Right atrium auricular region (tissue), 2 donors: ENCODE data around the gene TAS2R9. TPM values are rescaled to one million over a fixed set of nuclear protein-coding genes. Genes with fewer than 3 reads are reported as not detected.

Experiments used
- DNase-seq: peaks from one replicate; pipeline ENCODE4 v3.0.0-alpha.2; 2019; ENCODE audit warnings: low spot score
- H3K27ac ChIP-seq, 2 donors: fragments of 200-600 bp; sonication (generic); 1 replicate in 1 of 2; 2 replicates in 1 of 2; pipeline ENCODE4 v1.5.1; 2016 to 2019
- H3K27me3 ChIP-seq, 2 donors: fragments of 200-600 bp; sonication (generic); one replicate each; pipeline versions ENCODE4 v1.5.1 to v1.6.0; 2017 to 2019
- H3K36me3 ChIP-seq: fragments of 200-600 bp; sonication (generic); one replicate; pipeline ENCODE4 v1.5.1; 2016
- H3K4me1 ChIP-seq, 2 donors: fragments of 200-600 bp; sonication (generic); one replicate each; pipeline versions ENCODE4 v1.5.1 to v1.6.0; 2017 to 2019
- H3K4me3 ChIP-seq, 2 donors: fragments of 200-600 bp; sonication (generic); 1 replicate in 1 of 2; 2 replicates in 1 of 2; pipeline ENCODE4 v1.5.1; 2017 to 2019; ENCODE audit warnings: mild to moderate bottlenecking in 1 of 2, moderate library complexity in 1 of 2
- H3K9me3 ChIP-seq, 2 donors: fragments of 200-600 bp; sonication (generic); one replicate each; pipeline ENCODE4 v1.5.1; 2019
- CTCF ChIP-seq, 2 donors: fragments of 200-600 bp; sonication (generic); IDR thresholded peaks; one replicate each; pipeline ENCODE4 v1.5.1; 2019; ENCODE audit warnings: antibody characterized with exemption in 2 of 2
- total RNA-seq, 2 donors: library from RNA; depleted of rRNA; stranded (reverse); fragments of >200 nt; gene quantifications; one replicate each; pipeline ENCODE4 v1.1.0, GENCODE V29; 2016

TAS2R9 gene
- total RNA-seq, 2 donors from 2014 or later, result not detected

- H3K36me3 ChIP-seq, result peaks cover 4% of the 10 kb centered on the region
- H3K27me3 ChIP-seq, result no peaks in the 10 kb centered on the region
- no peak overlapping the region for H3K27ac ChIP-seq
- H3K9me3 ChIP-seq, result no peaks in the 10 kb centered on the region
- H3K4me3 ChIP-seq, result no peak overlapping the region
- DNase-seq, result no peak
- H3K4me1 ChIP-seq, result no peaks in the 10 kb centered on the region
- no peak for TF ChIP-seq CTCF (IDR thresholded peaks at IDR 0.05)
Observed at GRCh38 chr12:10842862-10843261, 32.9 kb upstream of the TAS2R9 start.

- no peak for TF ChIP-seq CTCF (IDR thresholded peaks at IDR 0.05)
- no peak for DNase-seq
- Histone ChIP-seq H3K36me3 (peaks cover 4% of the 10 kb centered on the region), H3K27ac (no peak overlapping the region), H3K4me3 (no peak overlapping the region), H3K4me1 (no peaks in the 10 kb centered on the region), H3K27me3 (no peaks in the 10 kb centered on the region), H3K9me3 (no peaks in the 10 kb centered on the region)
Observed at GRCh38 chr12:10838461-10838860, 28.5 kb upstream of the TAS2R9 start.

DNA sequence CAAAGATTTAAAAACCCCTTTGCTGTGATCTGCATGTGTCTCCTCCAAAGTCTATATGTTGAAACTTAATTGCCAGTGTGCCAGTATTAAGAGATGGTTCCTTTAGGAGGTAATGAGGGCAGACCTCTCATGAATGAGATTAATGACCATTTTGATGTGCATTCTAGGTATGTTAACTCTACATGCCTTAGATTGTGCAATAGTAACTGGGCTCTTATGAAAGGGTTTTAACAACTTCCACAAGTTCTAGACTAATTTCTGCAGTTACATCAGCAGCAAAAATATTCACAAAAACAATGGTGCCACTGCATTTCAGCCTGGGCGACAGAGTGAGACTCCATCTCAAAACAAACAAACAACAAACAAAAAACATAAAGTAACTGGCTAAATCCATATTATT is 20.0 kb upstream of the TAS2R9 start:
- TF ChIP-seq CTCF (IDR thresholded peaks at IDR 0.05), result no peak
- Histone ChIP-seq H3K4me3 (no peak overlapping the region), H3K36me3 (no peaks in the 10 kb centered on the region), H3K9me3 (no peaks in the 10 kb centered on the region), H3K27me3 (no peaks in the 10 kb centered on the region), H3K27ac (no peak overlapping the region), H3K4me1 (no peaks in the 10 kb centered on the region)
- DNase-seq, result no peak

- TF ChIP-seq CTCF (IDR thresholded peaks at IDR 0.05), result no peak
- Histone ChIP-seq H3K4me3 (no peak within 1 kb of the TSS), H3K4me1 (no peaks in the 10 kb centered on the region), H3K27ac (no peak within 1 kb of the TSS), H3K36me3 (no peaks in the 10 kb centered on the region), H3K9me3 (no peaks in the 10 kb centered on the region), H3K27me3 (no peaks in the 10 kb centered on the region)
- DNase-seq, result no peak
Observed at GRCh38 chr12:10826258-10826657, 16.3 kb upstream of the TAS2R9 start, which contains the start of gene TAS2R10. TSS of gene TAS2R10 (minus strand) at chr12:10826358. CDS start at chr12:10826269, 89 bp downstream.

DNA sequence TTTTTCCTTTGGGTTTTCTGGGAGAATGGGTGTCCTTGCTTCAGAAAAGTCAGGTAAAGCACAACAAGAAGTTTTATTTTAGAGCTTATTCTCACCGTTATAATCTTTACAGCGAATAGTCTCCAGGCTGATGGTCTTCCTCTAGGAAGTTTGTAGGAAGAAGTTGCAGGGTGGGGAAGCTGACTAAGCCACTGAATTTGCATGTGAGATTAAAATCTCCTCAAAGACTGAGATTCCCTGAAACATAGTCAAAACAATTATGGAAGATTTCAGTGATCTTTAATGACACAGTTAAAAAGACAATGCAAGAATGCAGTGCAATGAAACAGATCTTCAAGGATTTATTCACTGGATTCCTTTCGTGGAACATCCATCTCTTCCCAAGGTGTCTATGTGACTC is 15.0 kb upstream of the TAS2R9 start:
- Histone ChIP-seq H3K9me3 (no peaks in the 10 kb centered on the region), H3K4me1 (no peaks in the 10 kb centered on the region), H3K27me3 (no peaks in the 10 kb centered on the region), H3K27ac (no peak overlapping the region), H3K4me3 (no peak overlapping the region), H3K36me3 (no peaks in the 10 kb centered on the region)
- DNase-seq, result no peak
- no peak for TF ChIP-seq CTCF (IDR thresholded peaks at IDR 0.05)

GRCh38 chr12:10811883-10812536 is 2.0 kb upstream of the TAS2R9 start:
- Histone ChIP-seq H3K36me3 (no peaks in the 10 kb centered on the region), H3K9me3 (no peaks in the 10 kb centered on the region), H3K27me3 (no peaks in the 10 kb centered on the region), H3K27ac (no peak overlapping the region), H3K4me1 (no peaks in the 10 kb centered on the region), H3K4me3 (no peak overlapping the region)
- no peak for DNase-seq
- TF ChIP-seq CTCF (IDR thresholded peaks at IDR 0.05), result no peak
